ENCODE measurements around the gene SLC25A39.
"Not testable (repeated sequence)": the region's sequence is repeated elsewhere in the genome, so short reads cannot be mapped to it uniquely, and the experiment has no call there.

- not testable (repeated sequence) for TF ChIP-seq MLX (CRISPR knock-in tag; conservative IDR thresholded peaks at IDR 0.05); ZNF133 (CRISPR knock-in tag; IDR thresholded peaks at IDR 0.05); TBP (optimal IDR thresholded peaks at IDR 0.05; ENCODE audit: low read depth, low read length); CTCF (IDR thresholded peaks at IDR 0.05 in 2 of 3, conservative IDR thresholded peaks at IDR 0.05 in 1 of 3; ENCODE audit: insufficient read depth in 2 of 3, low read depth in 1 of 3, low read length in 3 of 3); RAD51 (IDR thresholded peaks at IDR 0.05; ENCODE audit: borderline replicate concordance, low read depth); REST (IDR thresholded peaks at IDR 0.05; ENCODE audit: borderline replicate concordance); REST (CRISPR knock-in tag; IDR thresholded peaks at IDR 0.05; ENCODE audit: low read depth); PHB2 (IDR thresholded peaks at IDR 0.05; ENCODE audit: low read depth)
Measured at GRCh38 chr17:44369414-44370023, 44.9 kb upstream of the SLC25A39 start.
